Prostate gland (tissue), 2 donors: Measurements from ENCODE around the gene TMEM181.

Experiments
- CTCF ChIP-seq, 4 experiments: fragments of 200-600 bp in 2 of 4; fragments of 450-650 bp in 2 of 4; sonication (generic) in 2 of 4; IDR thresholded peaks; 1 replicate in 3 of 4; 2 replicates in 1 of 4; pipeline ENCODE4 v1.5.1; 2016 to 2019; ENCODE audit warnings: antibody characterized with exemption in 4 of 4, mild to moderate bottlenecking in 2 of 4, moderate library complexity in 2 of 4
- POLR2AphosphoS5 ChIP-seq: sonication (generic); formaldehyde crosslinking; IDR thresholded peaks from one replicate; pipeline ENCODE4 v1.6.1; 2017; ENCODE audit warnings: antibody characterized with exemption

DNA sequence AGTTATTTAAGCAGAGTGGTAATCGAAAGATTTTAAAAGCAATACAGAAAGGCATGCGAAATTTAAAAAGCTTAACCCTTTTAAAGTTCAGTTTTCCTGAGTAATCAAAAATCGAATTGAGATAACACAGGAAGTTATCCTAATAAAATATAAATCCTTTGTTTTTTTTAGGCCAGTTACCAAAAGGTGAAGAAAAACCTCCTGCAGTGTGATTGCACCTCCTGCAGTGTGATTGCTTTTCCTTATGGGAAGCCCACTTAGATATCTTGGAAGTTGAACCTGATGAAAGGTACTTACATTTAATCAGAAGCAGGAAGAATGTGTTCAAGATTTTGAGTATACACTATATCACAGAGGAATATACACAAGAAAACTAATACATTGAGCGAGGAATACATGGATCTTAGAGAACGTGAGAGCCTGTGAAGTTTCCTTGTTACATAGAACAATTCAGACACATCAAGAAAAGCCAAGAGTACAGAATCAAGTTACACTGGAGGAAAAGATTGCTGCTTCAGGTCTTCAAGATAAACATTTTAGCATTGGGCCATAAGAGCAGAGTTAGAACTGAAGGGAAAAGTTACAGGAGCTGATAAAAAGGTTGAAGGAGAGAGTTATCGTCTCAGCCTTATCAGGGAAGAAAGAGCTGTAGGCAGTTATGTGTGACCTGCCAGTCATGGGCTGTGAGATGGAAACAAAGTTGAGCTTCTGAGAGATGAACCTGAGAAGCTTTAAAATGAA lies 7.7 kb upstream of the TMEM181 start:
- TF ChIP-seq POLR2AphosphoS5 (no peak), CTCF (IDR thresholded peaks at IDR 0.05) (no peak)
